IPS DF 4.7 (cell line): ENCODE results near the gene METTL23.

ENCODE experiments used
- DNase-seq: peaks from one replicate; pipeline ENCODE4 v3.0.0-alpha.2; 2013; ENCODE audit warnings: low spot score; ENCODE audit errors: extremely low read depth

METTL23 gene

DNA sequence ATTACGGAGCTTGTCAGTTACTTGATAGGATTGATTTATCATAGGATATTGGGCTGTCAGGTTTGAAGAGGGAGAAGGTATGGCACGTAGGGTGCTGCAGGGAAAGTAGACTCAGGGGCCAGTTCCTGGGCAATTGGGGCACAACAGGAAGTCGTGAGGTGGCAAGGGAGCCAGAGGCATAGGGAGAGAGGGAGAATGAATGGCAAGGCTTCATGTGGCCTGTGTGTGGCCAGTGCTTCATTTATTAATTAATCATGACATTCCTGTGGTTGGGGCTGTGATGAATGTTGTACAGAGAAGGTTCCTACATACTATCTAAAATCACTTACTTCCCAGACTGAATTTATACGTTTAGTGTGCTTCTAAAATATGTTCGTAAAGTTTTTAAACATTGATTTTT, 30.6 kb downstream of the METTL23 start:
- no peak for DNase-seq

DNA sequence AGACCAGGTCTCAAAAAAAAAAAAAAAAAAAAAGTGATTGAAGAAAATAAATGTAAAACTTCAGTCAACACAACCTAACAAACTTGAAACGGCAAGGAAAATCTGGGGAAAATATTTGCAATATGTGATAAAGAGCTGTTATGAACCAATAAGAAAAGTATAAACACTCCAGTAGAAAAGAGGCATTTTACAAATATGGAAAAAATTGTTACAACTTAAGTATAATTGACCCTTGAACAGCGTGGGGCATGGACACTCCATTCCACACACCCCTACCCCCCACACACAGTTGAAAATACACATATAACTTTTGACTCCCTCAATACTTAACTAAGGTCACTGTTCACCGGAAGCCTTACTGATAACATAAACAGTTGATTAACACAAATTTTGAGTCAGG, 31.9 kb downstream of the METTL23 start:
- DNase-seq = no peak

DNA sequence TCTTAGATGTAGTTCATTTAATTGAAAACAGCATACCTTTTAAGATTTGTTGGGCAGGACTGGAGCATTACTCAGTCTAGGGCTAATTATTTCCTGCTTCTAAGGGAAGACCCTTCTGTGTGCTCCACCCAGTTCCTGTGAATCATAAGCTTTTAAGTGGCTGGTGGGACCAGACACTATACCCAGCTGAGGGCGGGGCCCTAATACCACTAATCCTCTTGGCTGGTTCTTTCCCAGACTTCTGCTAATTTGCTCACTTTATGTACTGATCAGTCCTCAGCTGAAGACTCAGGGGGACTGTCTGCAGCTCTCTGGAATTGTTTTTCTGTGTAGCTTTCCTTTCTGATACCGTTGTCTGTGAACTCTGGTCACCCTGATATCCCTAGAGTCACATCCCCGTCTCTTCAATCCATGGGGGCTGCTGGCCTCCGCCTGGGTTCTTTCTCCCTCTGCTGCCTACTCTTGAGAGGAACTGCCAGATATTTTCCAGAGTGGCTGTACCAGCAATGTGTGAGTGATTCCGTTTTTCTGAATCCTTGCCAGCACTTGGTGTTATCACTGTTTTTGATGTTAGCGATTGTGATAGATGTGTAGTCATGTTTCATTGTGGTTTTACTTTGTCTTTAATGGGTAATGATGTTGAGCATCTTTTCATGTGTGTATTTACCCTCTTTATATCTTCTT, 46.3 kb downstream of the METTL23 start:
- no peak for DNase-seq

DNA sequence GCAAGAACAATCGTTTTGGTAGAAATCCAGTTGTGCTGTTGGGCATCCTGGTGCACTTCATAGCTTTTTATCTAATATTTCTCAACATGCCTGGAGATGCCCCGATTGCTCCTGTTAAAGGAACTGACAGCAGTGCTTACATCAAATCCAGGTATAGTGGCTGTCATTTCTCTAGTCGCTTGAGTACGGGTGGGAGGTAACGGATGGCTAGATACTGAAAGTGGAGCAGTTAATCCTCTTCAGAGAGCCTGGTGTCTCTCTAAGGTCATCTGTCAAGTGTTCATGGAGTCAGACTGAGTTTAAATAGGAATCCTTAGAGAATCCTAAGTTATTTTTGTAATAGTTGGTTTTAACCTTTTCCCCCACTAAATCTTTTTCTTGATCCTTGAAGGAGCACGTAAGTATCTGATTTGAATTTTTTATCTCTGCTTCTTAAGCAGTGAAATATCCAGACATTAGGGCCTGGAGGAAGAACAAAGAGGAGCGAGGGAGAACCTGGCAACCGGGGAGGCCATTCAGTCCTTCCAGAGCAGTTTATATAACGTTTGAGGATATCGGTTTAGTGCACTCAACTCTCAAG, 48.5 kb downstream of the METTL23 start:
- no peak for DNase-seq

DNA sequence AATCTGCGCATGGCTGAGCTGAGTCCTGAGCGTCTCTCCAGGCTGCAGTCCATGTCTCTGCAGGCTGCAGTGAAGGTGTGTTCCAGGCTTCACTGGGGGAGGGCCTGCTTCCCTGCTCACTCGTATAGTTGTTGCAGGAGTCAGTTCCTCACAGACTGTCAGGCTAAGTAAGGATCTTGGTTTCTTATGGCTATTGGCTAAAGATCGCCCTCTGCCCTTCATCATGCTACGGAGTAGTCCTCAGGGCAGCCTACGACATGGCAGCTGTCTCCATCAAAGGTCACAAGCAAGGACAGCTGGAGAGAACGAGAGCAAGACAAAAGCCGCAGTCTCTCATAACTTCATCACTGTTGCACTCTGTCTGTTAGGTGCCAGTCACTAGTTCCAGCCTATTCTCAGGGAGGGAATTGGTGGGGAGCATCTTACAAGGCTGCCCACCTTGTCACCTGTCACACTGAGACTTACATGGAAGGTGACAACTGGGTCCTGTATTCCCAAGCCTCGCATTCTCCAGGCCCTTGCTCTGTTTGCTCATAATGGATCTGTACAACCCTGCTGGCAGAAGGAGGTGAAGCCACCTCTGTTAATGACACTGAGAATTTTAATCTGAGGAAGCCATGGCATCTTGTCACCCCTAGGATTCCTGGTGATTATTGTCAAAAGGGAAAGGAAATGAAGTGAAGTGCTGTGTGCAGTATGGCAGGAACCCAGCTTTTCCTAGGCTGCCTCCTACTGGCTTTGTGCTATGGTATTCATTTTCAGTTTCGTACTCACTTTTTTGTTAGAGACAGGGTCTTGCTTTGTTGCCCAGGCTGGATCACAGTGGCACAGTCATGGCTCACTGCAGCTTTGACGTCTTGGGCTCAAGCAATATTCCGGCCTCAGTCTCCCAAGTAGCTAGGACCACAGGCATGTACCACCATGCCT, 54.7 kb downstream of the METTL23 start:
- no peak for DNase-seq

DNA sequence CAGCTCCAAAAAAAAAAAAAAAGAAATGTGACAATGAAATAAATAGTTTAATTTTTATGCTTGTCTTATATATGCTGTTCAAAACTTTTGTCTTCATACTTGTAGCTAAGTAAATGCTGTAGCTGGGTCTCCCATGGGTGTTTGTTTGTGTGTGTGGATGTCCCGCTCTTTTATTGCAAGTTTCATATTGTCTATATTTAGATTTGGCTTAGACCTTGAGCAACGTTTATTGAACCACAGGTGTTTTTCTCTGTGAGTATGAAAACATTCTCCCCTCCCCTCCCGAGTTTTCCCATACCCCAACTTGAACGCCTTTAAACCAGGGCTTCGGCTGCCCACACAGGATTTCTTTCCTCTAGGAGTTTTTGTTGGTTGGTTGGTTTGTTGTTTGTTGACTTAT, 56.5 kb downstream of the METTL23 start:
- DNase-seq = no peak
